GM19395 (cell line): ENCODE results near the gene CHST4.
"Not testable (repeated sequence)": the region's sequence is repeated elsewhere in the genome, so short reads cannot be mapped to it uniquely, and the experiment has no call there.

ENCODE experiments used
- ATAC-seq: cut with Tn5 transposase; IDR thresholded peaks from one replicate; pipeline ENCODE4 v1.9.1; 2021; ENCODE audit warnings: mild to moderate bottlenecking, moderate library complexity; ENCODE audit not compliant: unreplicated experiment

CHST4 gene

GRCh38 chr16:71524566-71525553, 1.4 kb upstream of the CHST4 start:
- no peak for ATAC-seq

- no peak for ATAC-seq
Observed at GRCh38 chr16:71528257-71528656, 2.0 kb downstream of the CHST4 start.

GRCh38 chr16:71528863-71529262, 2.6 kb downstream of the CHST4 start:
- no peak for ATAC-seq

GRCh38 chr16:71532366-71532765, 6.1 kb downstream of the CHST4 start:
- ATAC-seq, result no peak

GRCh38 chr16:71536752-71537499, 10.7 kb downstream of the CHST4 start:
- no peak for ATAC-seq

- ATAC-seq, result peak; percentile 85
Observed at GRCh38 chr16:71537643-71538042, 11.4 kb downstream of the CHST4 start.

GRCh38 chr16:71542377-71542776, 16.2 kb downstream of the CHST4 start:
- ATAC-seq, result no peak

- no peak for ATAC-seq
Observed at GRCh38 chr16:71547168-71547567, 20.9 kb downstream of the CHST4 start.

GRCh38 chr16:71552698-71553503, 26.7 kb downstream of the CHST4 start:
- ATAC-seq, result no peak

- ATAC-seq, result no peak
Observed at GRCh38 chr16:71555230-71555891, 29.1 kb downstream of the CHST4 start.

GRCh38 chr16:71557299-71557698, 31.1 kb downstream of the CHST4 start:
- ATAC-seq, result no peak

- ATAC-seq, result no peak
Observed at GRCh38 chr16:71557954-71558582, 31.8 kb downstream of the CHST4 start.

- ATAC-seq, result no peak
Observed at GRCh38 chr16:71559855-71560254, 33.6 kb downstream of the CHST4 start.

- not testable (repeated sequence) for ATAC-seq
Observed at GRCh38 chr16:71561886-71562285, 35.7 kb downstream of the CHST4 start.

- ATAC-seq, result no peak
Observed at GRCh38 chr16:71562552-71562951, 36.3 kb downstream of the CHST4 start.

GRCh38 chr16:71564335-71564967, 38.2 kb downstream of the CHST4 start:
- peak; percentile 87 for ATAC-seq

- ATAC-seq, result no peak
Observed at GRCh38 chr16:71565812-71566700, 39.8 kb downstream of the CHST4 start.

GRCh38 chr16:71567931-71568330, 41.7 kb downstream of the CHST4 start:
- ATAC-seq, result no peak

GRCh38 chr16:71568551-71568950, 42.3 kb downstream of the CHST4 start:
- no peak for ATAC-seq
